ENCODE data around the gene ENTPD3.
A peak's percentile ranks its signal among the peaks of the same experiment; 100 is the strongest.

ENTPD3 gene, protein sequence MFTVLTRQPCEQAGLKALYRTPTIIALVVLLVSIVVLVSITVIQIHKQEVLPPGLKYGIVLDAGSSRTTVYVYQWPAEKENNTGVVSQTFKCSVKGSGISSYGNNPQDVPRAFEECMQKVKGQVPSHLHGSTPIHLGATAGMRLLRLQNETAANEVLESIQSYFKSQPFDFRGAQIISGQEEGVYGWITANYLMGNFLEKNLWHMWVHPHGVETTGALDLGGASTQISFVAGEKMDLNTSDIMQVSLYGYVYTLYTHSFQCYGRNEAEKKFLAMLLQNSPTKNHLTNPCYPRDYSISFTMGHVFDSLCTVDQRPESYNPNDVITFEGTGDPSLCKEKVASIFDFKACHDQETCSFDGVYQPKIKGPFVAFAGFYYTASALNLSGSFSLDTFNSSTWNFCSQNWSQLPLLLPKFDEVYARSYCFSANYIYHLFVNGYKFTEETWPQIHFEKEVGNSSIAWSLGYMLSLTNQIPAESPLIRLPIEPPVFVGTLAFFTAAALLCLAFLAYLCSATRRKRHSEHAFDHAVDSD

GRCh38 chr3:40387001-40387894 lies at the start of gene ENTPD3:
Gene ENTPD3, plus strand, starts transcription at chr3:40387184. Its CDS starts 874 bp downstream, at chr3:40388058.
- peak; percentile 85 for DNase-seq (ENCODE audit: low spot score)

GRCh38 chr3:40339871-40340270 lies 47.1 kb upstream of the ENTPD3 start:
- no peak for DNase-seq (ENCODE audit: low spot score)

- no peak for DNase-seq (ENCODE audit: low spot score)
Measured at GRCh38 chr3:40340541-40341170, 46.3 kb upstream of the ENTPD3 start.

- no peak for DNase-seq (ENCODE audit: low spot score)
Measured at GRCh38 chr3:40341671-40342070, 45.3 kb upstream of the ENTPD3 start.

DNA sequence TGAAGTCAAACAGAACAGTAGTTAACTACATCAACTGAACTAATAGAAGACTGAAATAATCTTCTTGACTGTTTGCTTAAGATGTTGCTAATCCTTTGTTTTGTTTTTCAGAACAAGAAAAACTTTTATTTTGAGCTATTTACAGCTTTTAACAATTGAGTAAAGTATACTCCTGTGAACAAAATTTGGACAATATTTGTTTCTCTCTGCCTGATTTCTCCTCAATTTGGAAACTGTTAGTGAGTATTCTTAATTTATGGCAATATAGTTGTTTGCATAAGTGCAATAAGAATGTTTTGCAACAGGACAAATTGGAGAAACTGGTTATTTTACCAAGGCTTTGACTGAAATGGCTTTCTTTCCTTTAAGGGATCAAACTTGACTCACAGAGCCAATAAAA lies 36.5 kb upstream of the ENTPD3 start:
- DNase-seq (ENCODE audit: low spot score), result no peak

DNA sequence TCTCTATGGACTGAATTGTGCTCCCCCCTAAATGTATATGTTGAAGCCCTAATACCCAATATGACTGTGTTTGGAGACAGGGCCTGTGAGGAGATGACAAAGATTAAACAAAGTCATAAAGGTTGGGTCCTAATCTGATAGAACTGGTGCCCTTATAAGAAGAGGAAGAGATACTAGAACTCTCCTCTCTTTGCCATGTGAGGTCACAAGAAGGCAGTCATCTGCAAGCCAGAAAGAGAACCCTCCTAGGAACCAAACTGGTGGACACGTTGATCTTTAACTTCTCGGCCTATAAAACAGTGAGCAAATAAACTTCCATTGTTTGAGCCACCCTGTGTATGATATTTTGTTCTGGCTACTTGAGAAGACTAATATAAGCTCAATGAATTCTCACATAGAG lies 31.6 kb upstream of the ENTPD3 start:
- no peak for DNase-seq (ENCODE audit: low spot score)

DNA sequence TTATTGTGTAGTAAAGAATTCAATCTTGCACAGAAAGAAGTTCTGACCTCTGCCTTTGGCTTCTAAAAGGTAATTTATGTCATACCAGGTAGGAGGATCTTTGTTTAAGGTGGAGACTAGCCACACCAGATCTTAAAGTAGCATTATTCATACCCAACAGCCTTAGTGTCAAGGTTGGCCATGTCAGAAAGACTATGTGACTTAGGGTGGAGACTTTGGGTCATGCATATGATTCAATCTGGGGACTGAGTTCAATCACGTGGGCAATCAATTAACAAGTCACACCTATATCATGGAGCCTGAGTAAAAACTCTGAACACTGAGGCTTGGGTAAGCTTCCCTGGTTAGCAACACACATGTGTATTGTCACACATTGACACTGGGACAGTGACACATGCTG lies 28.5 kb upstream of the ENTPD3 start:
- no peak for DNase-seq (ENCODE audit: low spot score)

DNA sequence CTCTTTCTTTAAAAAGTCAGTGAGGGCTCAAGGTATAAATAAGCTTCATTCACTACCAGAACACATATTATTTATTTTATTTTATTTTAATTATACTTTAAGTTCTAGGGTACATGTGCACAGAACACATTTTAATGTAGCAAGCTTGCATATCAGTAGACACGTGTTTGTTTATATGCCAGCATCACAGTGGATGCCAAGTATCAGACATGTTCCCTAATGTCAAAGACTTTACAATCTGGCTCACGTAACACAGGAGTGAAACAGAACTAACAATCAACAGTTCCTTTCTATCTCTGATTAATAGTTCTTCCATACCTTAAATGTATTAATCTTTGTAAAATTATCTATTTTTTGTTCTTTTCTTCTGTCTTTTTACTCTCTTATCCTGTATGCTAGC lies 23.3 kb upstream of the ENTPD3 start:
- DNase-seq (ENCODE audit: low spot score), result no peak

- DNase-seq (ENCODE audit: low spot score), result no peak
Measured at GRCh38 chr3:40366203-40367162, 20.5 kb upstream of the ENTPD3 start.

DNA sequence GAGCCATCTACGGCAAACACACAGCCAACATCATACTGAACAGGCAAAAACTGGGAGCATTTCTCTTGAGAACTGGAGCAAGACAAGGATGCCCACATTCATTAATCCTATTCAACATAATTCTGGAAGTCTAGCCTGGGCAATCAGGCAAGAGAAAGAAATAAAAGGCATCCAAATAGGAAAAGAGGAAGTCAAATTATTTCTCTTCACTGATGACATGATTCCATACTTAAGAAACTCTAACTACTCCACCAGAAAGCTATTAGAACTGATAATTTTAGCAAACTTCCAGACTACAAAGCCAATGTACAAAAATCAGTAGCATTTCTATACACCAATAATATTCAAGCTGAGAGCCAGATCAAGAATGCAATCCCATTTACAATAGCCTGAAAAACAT lies 17.3 kb upstream of the ENTPD3 start:
- DNase-seq (ENCODE audit: low spot score), result no peak

DNA sequence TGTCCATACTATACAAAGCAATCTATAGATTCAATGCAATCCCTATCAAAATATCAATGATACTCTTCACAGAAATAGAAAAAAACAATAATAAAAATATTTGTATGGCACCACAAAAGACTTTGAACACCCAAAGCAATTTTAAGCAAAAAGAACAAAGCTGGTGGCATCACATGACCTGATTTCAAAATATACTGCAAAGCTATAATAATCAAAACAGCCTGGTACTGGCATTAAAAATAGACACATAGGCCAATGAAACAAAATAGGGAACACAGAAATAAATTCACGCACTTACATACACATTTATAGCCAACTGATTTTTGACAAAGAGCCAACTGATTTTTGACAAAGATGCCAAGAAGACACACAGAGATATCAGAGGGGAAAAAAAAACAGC lies 9.2 kb upstream of the ENTPD3 start:
- DNase-seq (ENCODE audit: low spot score), result no peak

DNA sequence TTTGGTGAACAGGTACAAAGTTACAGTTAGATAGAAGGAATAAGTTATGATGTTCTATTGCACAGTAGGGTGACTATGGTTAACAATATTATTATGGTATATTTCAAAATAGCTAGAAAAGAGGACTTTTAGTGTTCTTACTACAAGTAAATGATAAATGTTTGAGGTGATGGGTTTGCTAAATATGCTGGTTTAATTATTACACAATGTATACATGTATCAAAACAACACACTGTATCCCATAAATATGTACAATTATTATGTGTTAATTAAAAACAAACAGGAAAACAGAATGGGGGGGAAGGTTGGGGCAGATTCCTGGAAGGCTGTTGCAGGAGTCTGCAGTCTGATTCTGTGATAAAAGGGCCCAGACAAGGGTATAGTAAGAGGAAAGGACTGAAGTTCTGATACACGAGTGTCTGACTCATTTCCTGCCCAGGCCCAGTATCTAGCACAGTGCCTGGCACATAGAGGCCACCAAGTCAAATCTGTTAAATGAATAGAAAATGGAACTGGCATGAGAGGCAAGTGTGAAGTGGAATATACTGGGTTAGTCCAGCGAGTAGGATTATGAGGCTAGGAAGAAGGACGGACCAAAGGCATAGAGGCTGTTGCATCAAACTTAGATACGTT lies 7.2 kb upstream of the ENTPD3 start:
- no peak for DNase-seq (ENCODE audit: low spot score)

DNA sequence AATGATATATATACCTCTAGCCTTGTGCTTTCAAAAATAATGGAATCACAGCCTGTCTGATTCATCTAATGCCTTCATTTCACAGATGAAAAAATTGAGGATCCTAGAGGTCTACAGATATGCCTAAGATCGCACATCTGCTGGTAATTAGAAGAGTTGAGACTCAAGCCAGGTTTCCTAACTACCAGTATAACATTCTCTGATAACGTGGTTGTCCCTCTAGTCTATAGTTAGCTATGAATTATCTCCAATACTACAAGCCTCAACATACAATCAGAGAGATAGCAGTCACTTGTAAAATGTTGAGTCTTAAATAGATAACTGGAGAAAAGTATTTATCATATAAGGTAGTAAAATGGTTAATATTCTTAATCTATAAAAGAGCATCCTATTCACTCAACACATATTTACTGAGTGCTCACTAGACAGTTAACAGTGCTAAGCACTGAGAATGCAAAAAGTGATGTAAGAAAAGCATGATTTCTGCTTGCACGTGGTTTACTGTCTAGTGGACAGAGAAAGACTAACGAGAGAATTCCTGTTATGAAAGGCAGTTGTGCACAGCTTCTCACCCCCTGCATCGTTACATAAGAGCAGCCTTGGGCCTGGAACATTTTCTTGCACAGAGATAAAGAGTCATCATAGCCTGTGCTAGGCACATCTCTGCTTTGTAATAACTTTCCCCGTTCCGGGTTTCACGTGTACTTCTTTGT lies 4.9 kb upstream of the ENTPD3 start:
- no peak for DNase-seq (ENCODE audit: low spot score)

- no peak for DNase-seq (ENCODE audit: low spot score)
Measured at GRCh38 chr3:40382617-40382979, 4.4 kb upstream of the ENTPD3 start.

GRCh38 chr3:40386213-40386612 lies 771 bp upstream of the ENTPD3 start:
- DNase-seq (ENCODE audit: low spot score), result no peak

GRCh38 chr3:40387895-40388254 lies 891 bp downstream of the ENTPD3 start:
- DNase-seq (ENCODE audit: low spot score), result no peak

GRCh38 chr3:40396406-40396805 lies 9.4 kb downstream of the ENTPD3 start:
- DNase-seq (ENCODE audit: low spot score), result no peak

DNA sequence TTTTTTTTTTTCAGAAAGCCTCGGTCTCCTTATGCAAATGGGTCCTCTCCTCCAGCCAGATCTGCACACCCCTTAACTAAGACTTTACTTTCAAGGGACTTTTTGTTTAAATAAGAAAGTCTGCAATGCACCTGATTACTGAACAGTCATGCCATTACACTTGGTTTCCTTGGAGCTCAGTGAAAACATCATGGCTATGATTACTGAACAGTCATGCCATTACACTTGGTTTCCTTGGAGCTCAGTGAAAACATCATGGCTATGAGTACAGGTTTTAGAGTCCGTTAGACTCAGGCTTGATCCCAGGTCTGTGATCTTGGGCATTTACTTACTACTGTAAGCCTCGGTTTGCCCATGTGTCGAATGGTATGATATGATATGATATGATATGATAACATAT lies 10.1 kb downstream of the ENTPD3 start:
- no peak for DNase-seq (ENCODE audit: low spot score)

- DNase-seq (ENCODE audit: low spot score), result no peak
Measured at GRCh38 chr3:40397912-40398311, 10.9 kb downstream of the ENTPD3 start.

GRCh38 chr3:40398346-40398745 lies 11.4 kb downstream of the ENTPD3 start:
- DNase-seq (ENCODE audit: low spot score), result no peak
